Measurements from ENCODE around the gene ETFBKMT. TPM values are rescaled to one million over a fixed set of nuclear protein-coding genes. Genes with fewer than 3 reads are reported as not detected.

Gene ETFBKMT
- total RNA-seq, 1 experiment from 2014 or later: 1.5 TPM

DNA sequence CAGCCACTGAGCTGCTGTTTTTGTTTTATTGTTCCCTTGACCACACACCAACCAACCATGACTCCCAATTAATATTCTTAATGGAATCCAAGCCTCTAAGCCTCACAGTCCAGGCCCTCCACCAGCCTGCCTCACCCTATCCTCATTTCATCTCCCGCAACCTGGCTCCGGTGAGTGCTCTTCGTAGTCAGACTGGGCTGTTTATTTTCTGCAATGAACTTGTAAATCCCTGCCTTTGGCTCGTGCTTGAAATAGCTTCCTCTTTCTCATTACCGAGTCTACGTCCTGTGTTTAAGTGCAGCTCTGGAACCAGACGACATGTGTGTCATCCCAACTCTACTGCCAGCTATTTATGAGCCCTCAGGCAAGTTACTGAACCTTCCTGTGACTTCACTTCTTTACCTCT lies 12.4 kb upstream of the ETFBKMT start:
- Histone ChIP-seq H3K9me2 (replicated peaks; ENCODE audit: insufficient read depth, low read length) (no peaks in the 10 kb centered on the region), H3K9ac (ENCODE audit: low read length) (no peak overlapping the region), H3K4me3 (ENCODE audit: low read length) (no peak overlapping the region), H3K4me1 (ENCODE audit: low read length) (no peaks in the 10 kb centered on the region), H3K27ac (ENCODE audit: low read length) (no peak overlapping the region), H2AFZ (ENCODE audit: low read length) (no peak overlapping the region), H3K4me2 (ENCODE audit: low read depth, low read length, poor library complexity, severe bottlenecking) (no peak overlapping the region), H4K20me1 (ENCODE audit: insufficient read depth, low read depth, low read length) (no peaks in the 10 kb centered on the region), H3K36me3 (ENCODE audit: insufficient read depth, low read length) (no peaks in the 10 kb centered on the region), H3K27me3 (ENCODE audit: low read length) (no peaks in the 10 kb centered on the region), H3K9me3 (ENCODE audit: low read length) (no peaks in the 10 kb centered on the region), H3K79me2 (ENCODE audit: low read length) (no peaks in the 10 kb centered on the region)
- DNase-seq: no peak

DNA sequence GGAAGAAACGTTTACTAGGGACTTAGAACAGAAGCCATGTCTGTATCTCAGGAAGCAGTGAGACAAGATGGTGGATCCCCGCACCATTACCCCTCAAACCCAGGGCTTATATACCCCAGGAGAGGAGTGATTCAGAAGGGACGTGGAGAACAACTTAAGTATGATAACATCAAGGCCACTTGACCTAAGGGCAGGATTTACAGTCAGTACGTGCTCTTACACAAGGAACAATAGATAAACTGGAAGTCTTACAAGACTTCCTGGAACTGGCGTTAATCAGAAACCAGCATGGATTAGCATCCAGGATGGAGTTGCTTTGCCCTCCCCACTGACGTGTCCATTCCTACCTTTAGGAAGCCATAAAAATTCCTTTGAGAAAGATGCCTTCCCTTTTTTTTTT lies 8.6 kb upstream of the ETFBKMT start:
- Histone ChIP-seq H3K4me3 (ENCODE audit: low read length) (no peak overlapping the region), H3K9me3 (ENCODE audit: low read length) (no peaks in the 10 kb centered on the region), H3K4me1 (ENCODE audit: low read length) (peaks cover 7% of the 10 kb centered on the region), H3K27ac (ENCODE audit: low read length) (no peak overlapping the region), H3K27me3 (ENCODE audit: low read length) (no peaks in the 10 kb centered on the region), H3K9ac (ENCODE audit: low read length) (no peak overlapping the region), H3K4me2 (ENCODE audit: low read depth, low read length, poor library complexity, severe bottlenecking) (no peak overlapping the region), H3K36me3 (ENCODE audit: insufficient read depth, low read length) (no peaks in the 10 kb centered on the region), H3K9me2 (replicated peaks; ENCODE audit: insufficient read depth, low read length) (no peaks in the 10 kb centered on the region), H4K20me1 (ENCODE audit: insufficient read depth, low read depth, low read length) (no peaks in the 10 kb centered on the region), H2AFZ (ENCODE audit: low read length) (no peak overlapping the region), H3K79me2 (ENCODE audit: low read length) (no peaks in the 10 kb centered on the region)
- DNase-seq: no peak

DNA sequence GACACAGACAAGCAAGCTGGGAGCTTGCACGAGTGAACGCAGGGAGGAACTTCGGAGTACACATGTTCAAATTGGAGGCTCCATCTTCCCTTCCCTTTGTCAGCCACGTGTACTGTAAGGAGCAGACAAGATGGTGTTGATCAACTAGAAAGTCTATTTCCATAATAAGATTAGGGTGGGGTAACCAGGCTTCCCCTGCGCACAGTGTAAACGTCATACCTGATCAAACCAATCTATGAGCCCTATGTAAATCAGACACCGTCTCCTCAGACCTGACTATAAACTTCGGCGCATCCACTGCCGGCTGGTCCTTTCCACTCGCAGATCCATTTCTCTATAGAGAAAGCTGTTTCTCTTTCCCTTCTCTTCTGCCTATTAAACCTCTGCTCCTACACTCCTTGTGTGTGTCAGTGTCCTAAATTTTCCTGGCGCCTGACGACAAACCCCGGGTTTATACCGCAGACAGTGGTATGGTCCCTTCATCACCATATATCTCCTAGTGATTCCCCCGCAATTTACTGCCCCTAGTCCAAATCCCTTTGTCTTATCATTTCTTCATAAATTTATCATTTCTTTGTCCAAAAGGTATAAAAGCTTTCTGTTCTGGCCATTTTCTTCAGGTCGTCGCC lies 7.5 kb upstream of the ETFBKMT start:
- Histone ChIP-seq H3K9ac (ENCODE audit: low read length) (no peak overlapping the region), H3K27me3 (ENCODE audit: low read length) (no peaks in the 10 kb centered on the region), H3K4me3 (ENCODE audit: low read length) (no peak overlapping the region), H3K9me2 (replicated peaks; ENCODE audit: insufficient read depth, low read length) (no peaks in the 10 kb centered on the region), H3K9me3 (ENCODE audit: low read length) (no peaks in the 10 kb centered on the region), H4K20me1 (ENCODE audit: insufficient read depth, low read depth, low read length) (no peaks in the 10 kb centered on the region), H3K4me2 (ENCODE audit: low read depth, low read length, poor library complexity, severe bottlenecking) (no peak overlapping the region), H3K4me1 (ENCODE audit: low read length) (peaks cover 7% of the 10 kb centered on the region), H3K79me2 (ENCODE audit: low read length) (no peaks in the 10 kb centered on the region), H2AFZ (ENCODE audit: low read length) (no peak overlapping the region), H3K36me3 (ENCODE audit: insufficient read depth, low read length) (no peaks in the 10 kb centered on the region), H3K27ac (ENCODE audit: low read length) (no peak overlapping the region)
- DNase-seq: no peak

DNA sequence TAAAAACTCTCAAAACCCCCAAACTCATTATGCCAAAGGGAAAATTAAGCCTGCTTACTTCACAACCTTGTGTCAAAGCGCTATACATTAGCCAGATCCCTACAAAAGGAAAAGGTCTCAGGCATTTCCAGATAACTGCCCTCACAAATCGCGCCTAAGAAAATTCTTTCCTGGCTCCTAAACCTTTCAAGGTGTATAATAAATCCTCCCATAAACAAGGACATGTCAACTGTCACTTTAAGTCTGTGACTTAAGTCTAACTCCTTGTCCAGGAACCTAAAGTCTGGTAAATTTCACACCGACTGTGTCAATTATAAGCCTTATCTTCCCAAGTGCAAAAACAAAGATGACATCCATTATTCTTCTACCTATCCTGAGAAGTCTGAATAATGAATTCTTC lies 4.3 kb upstream of the ETFBKMT start:
- H3K4me1 ChIP-seq (ENCODE audit: low read length): peaks cover 16% of the 10 kb centered on the region
- no peak for DNase-seq
- no peak overlapping the region for H3K4me2 ChIP-seq (ENCODE audit: low read depth, low read length, poor library complexity, severe bottlenecking)
- no peaks in the 10 kb centered on the region for H3K36me3 ChIP-seq (ENCODE audit: insufficient read depth, low read length)
- H3K79me2 ChIP-seq (ENCODE audit: low read length): no peaks in the 10 kb centered on the region
- H4K20me1 ChIP-seq (ENCODE audit: insufficient read depth, low read depth, low read length): no peaks in the 10 kb centered on the region
- no peak overlapping the region for H2AFZ ChIP-seq (ENCODE audit: low read length)
- no peaks in the 10 kb centered on the region for H3K27me3 ChIP-seq (ENCODE audit: low read length)
- no peaks in the 10 kb centered on the region for H3K9me2 ChIP-seq (replicated peaks; ENCODE audit: insufficient read depth, low read length)
- no peaks in the 10 kb centered on the region for H3K9me3 ChIP-seq (ENCODE audit: low read length)
- H3K4me3 ChIP-seq (ENCODE audit: low read length): no peak overlapping the region
- H3K9ac ChIP-seq (ENCODE audit: low read length): no peak overlapping the region
- H3K27ac ChIP-seq (ENCODE audit: low read length): no peak overlapping the region

DNA sequence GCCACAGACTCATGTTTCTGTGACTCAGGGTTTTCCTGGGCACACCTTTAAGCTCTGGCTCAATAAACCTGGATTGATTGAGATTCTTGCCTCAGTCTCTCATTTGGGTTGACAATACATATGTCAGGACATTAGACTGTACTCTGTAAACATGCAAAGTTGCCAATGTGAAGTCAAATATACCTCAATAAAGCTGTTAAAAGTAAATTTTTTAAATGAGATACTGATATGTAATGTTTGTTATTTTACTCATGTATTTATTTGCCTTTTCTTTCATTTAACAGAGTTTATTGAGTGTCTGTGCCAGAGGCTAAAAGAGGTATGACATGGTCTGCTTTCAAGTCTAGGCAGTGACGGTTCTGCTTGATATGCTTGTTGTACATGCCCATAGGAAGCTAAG lies 3.7 kb upstream of the ETFBKMT start:
- Histone ChIP-seq H3K9me2 (replicated peaks; ENCODE audit: insufficient read depth, low read length) (no peaks in the 10 kb centered on the region), H3K27ac (ENCODE audit: low read length) (no peak overlapping the region), H3K4me3 (ENCODE audit: low read length) (no peak overlapping the region), H3K4me1 (ENCODE audit: low read length) (peaks cover 19% of the 10 kb centered on the region), H4K20me1 (ENCODE audit: insufficient read depth, low read depth, low read length) (no peaks in the 10 kb centered on the region), H3K79me2 (ENCODE audit: low read length) (no peaks in the 10 kb centered on the region), H3K36me3 (ENCODE audit: insufficient read depth, low read length) (no peaks in the 10 kb centered on the region), H3K9ac (ENCODE audit: low read length) (no peak overlapping the region), H3K27me3 (ENCODE audit: low read length) (no peaks in the 10 kb centered on the region), H3K4me2 (ENCODE audit: low read depth, low read length, poor library complexity, severe bottlenecking) (no peak overlapping the region), H3K9me3 (ENCODE audit: low read length) (no peaks in the 10 kb centered on the region), H2AFZ (ENCODE audit: low read length) (0 out of 2 replicates have a peak overlapping the region, but pooled peaks have one; percentile 30)
- DNase-seq: no peak

DNA sequence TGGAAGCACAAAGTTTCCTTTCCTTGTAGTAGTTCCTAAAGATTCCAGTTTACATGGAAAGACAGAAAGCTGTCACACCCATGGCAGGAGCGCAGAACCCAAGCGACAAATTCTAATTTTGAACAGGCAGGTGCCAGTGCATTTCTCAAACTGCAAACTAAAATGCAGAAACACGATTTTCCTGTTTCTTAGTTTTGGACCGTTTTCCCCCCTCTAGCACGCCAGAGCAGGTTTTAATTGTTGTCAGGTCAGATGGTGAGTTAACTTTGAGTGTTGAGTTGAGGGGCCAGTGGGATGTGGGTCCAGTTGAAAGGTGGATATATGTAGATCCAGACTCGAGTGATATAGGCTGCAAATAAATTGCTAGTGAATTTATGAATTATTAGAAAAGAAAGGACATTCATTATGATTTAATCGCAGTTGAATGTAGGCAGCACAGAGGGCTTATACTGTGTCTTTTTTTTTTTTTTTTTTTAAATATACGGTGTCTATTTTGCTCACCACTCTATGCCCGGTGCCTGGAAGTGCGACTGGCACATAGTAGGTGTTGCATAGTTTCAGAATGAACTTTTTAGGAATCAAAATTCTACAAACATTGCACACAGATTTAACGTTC lies 909 bp upstream of the ETFBKMT start:
- Histone ChIP-seq H3K79me2 (ENCODE audit: low read length) (no peaks in the 10 kb centered on the region), H3K4me2 (ENCODE audit: low read depth, low read length, poor library complexity, severe bottlenecking) (peak overlapping the region; percentile 75), H4K20me1 (ENCODE audit: insufficient read depth, low read depth, low read length) (no peaks in the 10 kb centered on the region), H3K27ac (ENCODE audit: low read length) (no peak overlapping the region), H3K36me3 (ENCODE audit: insufficient read depth, low read length) (no peaks in the 10 kb centered on the region), H3K9me2 (replicated peaks; ENCODE audit: insufficient read depth, low read length) (no peaks in the 10 kb centered on the region), H3K9me3 (ENCODE audit: low read length) (no peaks in the 10 kb centered on the region), H3K4me1 (ENCODE audit: low read length) (peaks cover 12% of the 10 kb centered on the region), H3K27me3 (ENCODE audit: low read length) (no peaks in the 10 kb centered on the region), H2AFZ (ENCODE audit: low read length) (peak overlapping the region; percentile 91), H3K4me3 (ENCODE audit: low read length) (peak overlapping the region; percentile 86), H3K9ac (ENCODE audit: low read length) (peak overlapping the region; percentile 78)
- no peak for DNase-seq

DNA sequence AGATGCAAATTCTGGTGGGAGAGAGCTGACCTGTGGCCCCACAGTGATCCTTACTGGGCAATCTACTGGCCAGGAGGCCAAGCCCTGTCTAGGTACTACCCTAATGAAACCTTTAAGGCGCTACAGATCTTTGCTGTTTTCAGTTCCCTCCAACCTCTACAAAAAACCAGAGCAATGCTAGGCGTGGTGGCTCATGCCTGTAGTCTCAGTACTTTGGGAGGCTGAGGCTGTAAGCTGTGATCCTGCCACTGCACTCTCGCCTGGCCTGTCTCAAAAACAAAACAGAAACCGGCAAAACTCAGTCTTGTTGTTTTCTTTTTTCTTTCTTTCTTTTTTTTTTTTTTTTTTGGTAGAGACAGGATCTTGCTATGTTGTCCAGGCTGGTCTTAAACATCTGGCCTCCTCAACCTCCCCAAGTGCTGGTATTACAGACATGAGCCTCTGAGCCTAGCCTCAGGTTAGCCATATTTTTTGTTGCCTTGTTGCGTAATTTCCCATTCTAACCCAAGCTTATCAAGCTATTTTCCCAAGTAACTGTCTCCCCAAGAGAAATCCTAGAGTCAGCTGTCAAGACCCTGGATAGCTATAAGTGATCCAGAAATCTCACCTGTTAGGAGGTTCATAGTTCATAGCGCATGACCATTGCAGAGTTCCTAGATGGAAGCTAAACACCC lies 2.8 kb downstream of the ETFBKMT start:
- DNase-seq: no peak
- H3K4me3 ChIP-seq (ENCODE audit: low read length): no peak overlapping the region
- H3K27ac ChIP-seq (ENCODE audit: low read length): no peak overlapping the region

DNA sequence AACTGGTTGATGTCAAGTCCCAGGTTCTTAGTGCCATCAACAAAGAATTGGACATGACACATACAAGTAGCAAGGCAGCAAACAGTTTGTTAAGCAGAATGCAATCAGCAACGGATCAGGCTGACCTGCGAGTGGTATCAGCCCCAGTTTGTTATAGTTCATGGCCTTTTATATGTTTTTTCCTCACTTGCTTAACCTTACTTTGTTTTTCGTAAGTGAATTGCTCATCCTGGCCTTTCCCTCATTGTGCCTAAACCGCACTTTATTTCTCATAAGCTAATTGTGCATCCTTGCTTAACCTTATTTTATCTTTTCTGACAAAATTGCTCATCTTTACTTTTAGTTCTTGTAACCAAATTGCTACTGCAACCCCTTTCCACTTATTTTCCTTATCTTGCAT lies 4.1 kb downstream of the ETFBKMT start:
- H3K9me3 ChIP-seq (ENCODE audit: low read length): no peaks in the 10 kb centered on the region
- H3K4me2 ChIP-seq (ENCODE audit: low read depth, low read length, poor library complexity, severe bottlenecking): no peak overlapping the region
- H3K27me3 ChIP-seq (ENCODE audit: low read length): no peaks in the 10 kb centered on the region
- no peak overlapping the region for H3K27ac ChIP-seq (ENCODE audit: low read length)
- no peak overlapping the region for H2AFZ ChIP-seq (ENCODE audit: low read length)
- no peaks in the 10 kb centered on the region for H4K20me1 ChIP-seq (ENCODE audit: insufficient read depth, low read depth, low read length)
- no peak overlapping the region for H3K4me3 ChIP-seq (ENCODE audit: low read length)
- no peaks in the 10 kb centered on the region for H3K9me2 ChIP-seq (replicated peaks; ENCODE audit: insufficient read depth, low read length)
- H3K4me1 ChIP-seq (ENCODE audit: low read length): peaks cover 9% of the 10 kb centered on the region
- DNase-seq: no peak
- no peaks in the 10 kb centered on the region for H3K79me2 ChIP-seq (ENCODE audit: low read length)
- no peaks in the 10 kb centered on the region for H3K36me3 ChIP-seq (ENCODE audit: insufficient read depth, low read length)
- H3K9ac ChIP-seq (ENCODE audit: low read length): no peak overlapping the region

More for the DNA sequence above, 2.8 kb downstream of the ETFBKMT start:
- H4K20me1 ChIP-seq (ENCODE audit: insufficient read depth, low read depth, low read length): no peaks in the 10 kb centered on the region
- H3K36me3 ChIP-seq (ENCODE audit: insufficient read depth, low read length): no peaks in the 10 kb centered on the region
- H3K9me3 ChIP-seq (ENCODE audit: low read length): no peaks in the 10 kb centered on the region
- H3K9ac ChIP-seq (ENCODE audit: low read length): no peak overlapping the region
- peaks cover 12% of the 10 kb centered on the region for H3K4me1 ChIP-seq (ENCODE audit: low read length)
- no peaks in the 10 kb centered on the region for H3K27me3 ChIP-seq (ENCODE audit: low read length)
- H2AFZ ChIP-seq (ENCODE audit: low read length): no peak overlapping the region
- no peaks in the 10 kb centered on the region for H3K9me2 ChIP-seq (replicated peaks; ENCODE audit: insufficient read depth, low read length)
- no peak overlapping the region for H3K4me2 ChIP-seq (ENCODE audit: low read depth, low read length, poor library complexity, severe bottlenecking)
- H3K79me2 ChIP-seq (ENCODE audit: low read length): no peaks in the 10 kb centered on the region

Data from Karpas-422 (cell line).